IPS-18a (cell line): ENCODE data around the gene TMEM203.
A peak's percentile ranks its signal among the peaks of the same experiment; 100 is the strongest.
"Not testable (repeated sequence)": the region's sequence is repeated elsewhere in the genome, so short reads cannot be mapped to it uniquely, and the experiment has no call there.

Experiments used
- H3K27ac ChIP-seq: one replicate; pipeline ENCODE4 v1.5.1; 2013; ENCODE audit warnings: low read length
- H3K27me3 ChIP-seq: one replicate; pipeline ENCODE4 v1.6.1; 2013; ENCODE audit warnings: mild to moderate bottlenecking, low read length; ENCODE audit not compliant: control insufficient read depth, insufficient read depth
- H3K36me3 ChIP-seq: one replicate; pipeline ENCODE4 v1.6.1; 2013; ENCODE audit warnings: low read depth, low read length; ENCODE audit not compliant: control insufficient read depth
- H3K4me1 ChIP-seq: one replicate; pipeline ENCODE4 v1.6.1; 2013; ENCODE audit warnings: low read depth, low read length; ENCODE audit not compliant: control insufficient read depth
- H3K4me3 ChIP-seq: one replicate; pipeline ENCODE4 v1.5.1; 2013; ENCODE audit warnings: low read length
- H3K9ac ChIP-seq: one replicate; pipeline ENCODE4 v1.6.1; 2013; ENCODE audit warnings: mild to moderate bottlenecking, low read length, moderate library complexity
- H3K9me3 ChIP-seq: one replicate; pipeline ENCODE4 v1.6.1; 2013; ENCODE audit warnings: low read depth, low read length; ENCODE audit not compliant: control insufficient read depth

Gene TMEM203

DNA sequence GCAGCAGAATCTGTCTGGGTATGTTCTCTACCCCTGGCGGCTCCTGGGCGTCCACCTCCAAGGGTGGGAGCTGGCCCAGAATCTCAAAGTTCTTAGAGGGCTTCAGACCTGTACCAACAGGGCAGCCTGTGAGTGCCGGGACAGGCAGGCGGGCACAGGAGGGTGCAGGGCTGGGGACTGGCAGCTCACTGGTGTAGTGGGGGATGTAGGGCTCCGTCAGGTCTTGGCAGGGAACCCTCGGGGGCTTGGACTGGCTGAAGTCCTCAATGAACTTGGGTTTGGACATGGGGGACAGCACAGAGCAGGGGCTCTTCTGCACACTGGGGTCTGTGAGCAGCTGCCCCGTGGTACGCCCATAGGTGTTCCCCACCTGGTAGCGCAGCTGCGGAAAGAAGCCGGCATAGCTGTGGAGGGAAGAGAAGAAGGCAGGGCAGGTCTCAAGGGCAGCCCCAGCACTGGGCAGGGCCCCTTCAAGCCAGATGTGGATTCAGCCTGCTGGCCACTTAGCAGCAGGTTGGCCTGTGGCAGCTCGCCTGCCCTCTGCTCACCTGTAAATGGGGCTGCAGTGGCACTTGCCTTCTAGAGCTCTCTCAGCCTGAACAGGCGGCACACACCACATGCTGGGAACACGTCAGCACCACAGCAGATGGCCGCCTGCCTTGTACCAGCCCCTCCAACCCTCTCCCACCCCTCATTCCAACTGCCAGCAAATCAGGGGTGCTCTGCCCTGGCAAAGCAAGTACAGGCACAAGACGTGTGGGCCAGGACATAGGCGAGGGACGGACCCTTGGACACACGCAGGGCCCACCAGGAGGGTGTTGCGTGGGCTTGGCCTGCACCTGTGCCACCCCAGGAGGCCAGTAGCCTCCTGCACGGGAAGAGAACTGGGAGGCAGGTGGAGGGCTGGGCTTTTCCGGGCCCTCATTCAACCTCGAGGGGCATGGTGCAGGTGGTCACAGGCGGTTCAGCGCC is 40.3 kb upstream of the TMEM203 start:
- no peak overlapping the region for H3K9ac ChIP-seq
- peaks cover 4% of the 10 kb centered on the region for H3K27me3 ChIP-seq
- H3K27ac ChIP-seq = no peak overlapping the region
- H3K36me3 ChIP-seq = peaks cover 18% of the 10 kb centered on the region
- no peak overlapping the region for H3K4me3 ChIP-seq
- H3K4me1 ChIP-seq = peaks cover 12% of the 10 kb centered on the region
- no peaks in the 10 kb centered on the region for H3K9me3 ChIP-seq

DNA sequence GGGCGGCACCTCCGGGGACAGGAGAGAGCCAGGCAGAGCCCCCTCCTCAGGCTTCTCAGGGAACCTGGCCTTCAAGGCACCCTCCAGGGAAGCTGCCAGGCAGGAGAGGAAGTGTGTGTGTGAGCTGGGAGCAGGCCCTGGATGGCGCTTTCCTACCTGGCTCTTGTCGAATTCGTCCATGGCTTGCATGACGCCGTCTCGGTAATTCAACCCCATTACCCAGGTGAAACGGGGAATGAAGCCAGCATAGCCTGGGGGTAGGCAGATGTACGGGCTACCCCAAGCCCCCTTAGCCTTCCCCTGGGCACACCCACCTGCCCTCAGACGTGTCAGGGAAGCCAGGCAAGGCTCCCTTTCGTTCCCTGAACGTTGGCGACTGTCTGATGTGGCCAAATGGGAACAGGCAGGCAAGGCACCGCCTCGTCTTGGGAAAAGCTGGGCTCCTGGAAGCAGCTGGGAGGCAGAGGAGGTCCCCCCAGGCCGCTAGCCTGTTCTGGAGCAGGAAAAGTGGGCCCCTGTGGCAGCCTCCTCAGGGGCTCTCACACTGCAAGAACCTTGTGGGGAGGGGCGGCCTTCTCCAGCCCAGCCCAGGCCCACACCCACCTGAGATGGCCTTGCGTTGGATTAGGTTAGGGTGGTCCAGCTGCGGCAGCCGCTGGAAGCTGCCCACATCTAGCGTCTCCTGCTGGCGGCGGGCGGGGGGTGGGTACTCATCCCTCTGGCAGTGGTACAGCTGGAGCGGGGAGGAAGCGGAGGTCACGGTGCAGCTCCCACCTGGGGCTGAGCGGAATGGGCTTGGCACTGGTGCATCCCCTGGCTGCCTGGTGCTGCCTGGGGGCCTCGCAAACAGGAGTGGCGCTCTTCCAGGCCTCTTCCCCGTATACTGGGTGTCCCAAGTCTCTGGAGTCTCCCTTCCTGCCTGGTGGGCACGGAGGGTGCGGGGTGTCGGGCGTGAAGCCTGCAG is 39.3 kb upstream of the TMEM203 start:
- peaks cover 18% of the 10 kb centered on the region for H3K36me3 ChIP-seq
- peaks cover 4% of the 10 kb centered on the region for H3K27me3 ChIP-seq
- no peak overlapping the region for H3K27ac ChIP-seq
- H3K4me1 ChIP-seq = peaks cover 12% of the 10 kb centered on the region
- H3K4me3 ChIP-seq = no peak overlapping the region
- no peak overlapping the region for H3K9ac ChIP-seq
- no peaks in the 10 kb centered on the region for H3K9me3 ChIP-seq

GRCh38 chr9:137243626-137244485 is 38.4 kb upstream of the TMEM203 start:
- peaks cover 18% of the 10 kb centered on the region for H3K36me3 ChIP-seq
- no peaks in the 10 kb centered on the region for H3K9me3 ChIP-seq
- H3K27me3 ChIP-seq = no peaks in the 10 kb centered on the region
- no peak overlapping the region for H3K27ac ChIP-seq
- H3K4me3 ChIP-seq = no peak overlapping the region
- no peak overlapping the region for H3K9ac ChIP-seq
- peaks cover 12% of the 10 kb centered on the region for H3K4me1 ChIP-seq

- peaks cover 12% of the 10 kb centered on the region for H3K4me1 ChIP-seq
Observed at GRCh38 chr9:137243266-137243625, 37.8 kb upstream of the TMEM203 start.

DNA sequence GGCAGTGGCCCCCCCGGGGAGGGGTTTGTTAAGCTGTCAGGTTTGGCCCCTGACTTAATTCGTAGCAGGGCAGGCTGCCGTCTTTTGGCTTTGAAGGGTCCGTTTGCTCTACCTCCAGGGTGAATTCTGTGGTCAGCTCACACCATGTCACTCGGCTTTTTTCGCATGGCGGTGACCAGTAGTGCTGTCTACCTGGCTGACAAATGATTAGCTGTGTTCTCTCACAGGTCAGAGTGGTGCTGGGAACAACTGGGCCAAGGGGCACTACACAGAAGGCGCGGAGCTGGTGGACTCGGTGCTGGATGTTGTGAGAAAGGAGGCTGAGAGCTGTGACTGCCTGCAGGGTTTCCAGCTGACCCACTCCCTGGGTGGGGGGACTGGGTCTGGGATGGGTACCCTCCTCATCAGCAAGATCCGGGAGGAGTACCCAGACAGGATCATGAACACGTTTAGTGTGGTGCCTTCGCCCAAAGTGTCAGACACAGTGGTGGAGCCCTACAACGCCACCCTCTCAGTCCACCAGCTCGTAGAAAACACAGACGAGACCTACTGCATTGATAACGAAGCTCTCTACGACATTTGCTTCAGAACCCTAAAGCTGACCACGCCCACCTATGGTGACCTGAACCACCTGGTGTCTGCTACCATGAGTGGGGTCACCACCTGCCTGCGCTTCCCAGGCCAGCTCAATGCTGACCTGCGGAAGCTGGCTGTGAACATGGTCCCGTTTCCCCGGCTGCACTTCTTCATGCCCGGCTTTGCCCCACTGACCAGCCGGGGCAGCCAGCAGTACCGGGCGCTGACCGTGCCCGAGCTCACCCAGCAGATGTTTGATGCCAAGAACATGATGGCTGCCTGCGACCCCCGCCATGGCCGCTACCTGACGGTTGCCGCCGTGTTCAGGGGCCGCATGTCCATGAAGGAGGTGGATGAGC is 37.1 kb upstream of the TMEM203 start:
- peaks cover 12% of the 10 kb centered on the region for H3K4me1 ChIP-seq
- H3K27me3 ChIP-seq = no peaks in the 10 kb centered on the region
- no peaks in the 10 kb centered on the region for H3K9me3 ChIP-seq
- H3K9ac ChIP-seq = peak overlapping the region; percentile 63
- H3K27ac ChIP-seq = no peak overlapping the region
- H3K36me3 ChIP-seq = peaks cover 18% of the 10 kb centered on the region
- peak overlapping the region; percentile 77 for H3K4me3 ChIP-seq

More at GRCh38 chr9:137243266-137243625, 37.8 kb upstream of the TMEM203 start:
- H3K27ac ChIP-seq, H3K9ac ChIP-seq, H3K27me3 ChIP-seq, H3K4me3 ChIP-seq, H3K9me3 ChIP-seq: not testable (repeated sequence)
- H3K36me3 ChIP-seq = peaks cover 18% of the 10 kb centered on the region

- Histone ChIP-seq H3K4me1 (peaks cover 12% of the 10 kb centered on the region), H3K9ac (peak overlapping the region; percentile 63), H3K4me3 (peak overlapping the region; percentile 77), H3K9me3 (no peaks in the 10 kb centered on the region), H3K27me3 (no peaks in the 10 kb centered on the region), H3K36me3 (peaks cover 18% of the 10 kb centered on the region), H3K27ac (no peak overlapping the region)
Observed at GRCh38 chr9:137241490-137242268, 36.2 kb upstream of the TMEM203 start.

- H3K4me3 ChIP-seq = peak within 1 kb of the TSS; percentile 80
- H3K27me3 ChIP-seq = no peaks in the 10 kb centered on the region
- H3K36me3 ChIP-seq = peaks cover 18% of the 10 kb centered on the region
- peaks cover 12% of the 10 kb centered on the region for H3K4me1 ChIP-seq
- H3K9me3 ChIP-seq = no peaks in the 10 kb centered on the region
- peak within 1 kb of the TSS; percentile 14 for H3K27ac ChIP-seq
- peak within 1 kb of the TSS; percentile 77 for H3K9ac ChIP-seq
Observed at GRCh38 chr9:137240841-137241489, 35.5 kb upstream of the TMEM203 start, which contains the start of gene TUBB4B. Gene TUBB4B, plus strand, starts transcription at chr9:137241287. Its CDS starts 74 bp downstream, at chr9:137241361.

DNA sequence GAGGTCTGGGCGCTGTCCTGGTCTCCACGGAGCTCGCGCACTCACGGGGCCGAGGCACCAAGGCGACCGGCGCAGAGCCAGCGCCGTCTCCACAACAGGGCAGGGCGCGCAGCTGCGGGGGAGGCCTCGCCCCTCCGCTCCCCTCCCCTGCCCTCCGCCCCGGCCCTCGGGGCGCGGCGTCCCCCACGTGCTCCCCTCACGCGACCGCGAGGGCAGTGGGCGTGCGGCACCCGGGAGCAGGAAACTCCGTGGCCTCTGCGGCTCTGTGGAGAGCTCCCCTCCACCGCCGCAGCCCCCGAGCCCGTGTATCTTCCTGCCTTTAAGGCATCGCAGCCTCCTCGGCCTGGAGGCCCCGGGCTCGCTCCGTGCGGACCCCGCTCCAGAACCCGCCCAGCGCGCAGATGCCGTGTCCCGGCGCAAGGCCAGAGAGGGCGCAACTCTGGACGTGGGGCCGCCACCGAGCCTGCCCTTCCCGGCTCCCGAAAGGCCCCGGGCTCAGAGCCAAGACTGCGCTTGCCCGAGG is 34.9 kb upstream of the TMEM203 start:
- Histone ChIP-seq H3K36me3 (peaks cover 18% of the 10 kb centered on the region), H3K4me1 (peaks cover 12% of the 10 kb centered on the region), H3K9me3 (no peaks in the 10 kb centered on the region), H3K27ac (peak overlapping the region; percentile 14), H3K9ac (peak overlapping the region; percentile 77), H3K4me3 (peak overlapping the region; percentile 80), H3K27me3 (no peaks in the 10 kb centered on the region)

DNA sequence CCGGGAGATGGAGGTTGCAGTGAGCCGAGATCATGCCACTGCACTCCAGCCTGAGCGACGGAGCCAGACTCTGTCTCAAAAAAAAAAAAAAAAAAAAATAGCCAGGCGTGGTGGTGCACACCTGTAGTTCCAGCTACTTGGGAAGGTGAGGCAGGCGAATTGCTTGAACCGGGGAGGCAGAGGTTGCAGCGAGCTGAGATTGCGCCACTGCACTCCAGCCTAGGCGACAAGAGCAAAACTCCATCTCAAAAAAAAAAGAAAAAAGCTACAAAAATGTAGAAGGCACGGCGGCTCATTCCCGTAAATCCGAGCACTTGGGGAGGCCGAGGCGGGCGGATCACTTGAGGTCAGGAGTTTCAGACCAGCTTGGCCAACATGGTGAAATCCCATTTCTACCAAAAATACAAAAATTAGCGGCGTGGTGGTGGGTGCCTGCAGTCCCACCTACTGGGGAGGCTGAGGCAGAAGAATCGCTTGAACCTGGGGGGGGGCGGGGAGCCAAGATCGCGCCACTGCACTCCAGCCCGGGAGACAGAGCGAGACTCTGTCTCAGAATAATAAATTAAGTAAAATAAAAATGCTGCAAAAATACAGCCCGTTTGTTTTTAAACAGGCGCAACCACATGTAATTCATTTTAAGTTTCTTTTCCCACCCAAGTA is 34.2 kb upstream of the TMEM203 start:
- Histone ChIP-seq H3K4me3 (peak overlapping the region; percentile 80), H3K4me1 (peaks cover 12% of the 10 kb centered on the region), H3K36me3 (peaks cover 18% of the 10 kb centered on the region), H3K9ac (peak overlapping the region; percentile 77)
- H3K27ac ChIP-seq, H3K27me3 ChIP-seq, H3K9me3 ChIP-seq: not testable (repeated sequence)
